ENCODE data around the gene POLRMT. TPM values are rescaled to one million over a fixed set of nuclear protein-coding genes. Genes with fewer than 3 reads are reported as not detected.
A peak's percentile ranks its signal among the peaks of the same experiment; 100 is the strongest.

Gene POLRMT
- total RNA-seq: 10 to 100 TPM; 26.3 to 61.4 (median 41.4) TPM
- polyA plus RNA-seq: 100 to 1,000 TPM in 2 of 3 donors, 10 to 100 TPM in 1; 42.7 to 371 (median 178) TPM
- long read RNA-seq, donor 1, transcript POLRMT-207 (4 exons, 469 nt): major isoform, 5 of 10 reads
- long read RNA-seq, donor 1, transcript POLRMT-202 (21 exons, 3,835 nt): major isoform, 5 of 10 reads
- long read RNA-seq, donor 1, partial matches to known transcripts: 0 of 10 reads
- long read RNA-seq, donor 1, other reads (novel, unspliced or antisense): 0 of 10 reads
- long read RNA-seq, donor 2: 0 reads
- long read RNA-seq, donor 3: 0 reads
- long read RNA-seq, donor 4, partial matches to known transcripts: 1 of 3 reads
- long read RNA-seq, donor 4, other reads (novel, unspliced or antisense): 1 of 3 reads
- long read RNA-seq, donor 5, transcript POLRMT-202 (21 exons, 3,835 nt): major isoform, 223 of 321 reads
- long read RNA-seq, donor 5, partial matches to known transcripts: 30 of 321 reads
- long read RNA-seq, donor 5, other reads (novel, unspliced or antisense): 68 of 321 reads
- long read RNA-seq, donor 6, partial matches to known transcripts: 5 of 8 reads
- long read RNA-seq, donor 6, other reads (novel, unspliced or antisense): 0 of 8 reads
- long read RNA-seq, donor 7, partial matches to known transcripts: 0 of 1 reads
- long read RNA-seq, donor 7, other reads (novel, unspliced or antisense): 0 of 1 reads
- long read RNA-seq, donor 8, transcript POLRMT-202 (21 exons, 3,835 nt): major isoform, 5 of 8 reads
- long read RNA-seq, donor 8, partial matches to known transcripts: 0 of 8 reads
- long read RNA-seq, donor 8, other reads (novel, unspliced or antisense): 0 of 8 reads
- long read RNA-seq, donor 9: 0 reads
- long read RNA-seq, donor 10, partial matches to known transcripts: 0 of 4 reads
- long read RNA-seq, donor 10, other reads (novel, unspliced or antisense): 0 of 4 reads

GRCh38 chr19:633068-633785 lies at the start of gene POLRMT:
Gene POLRMT, minus strand, starts transcription at chr19:633537. Its CDS starts 25 bp downstream, at chr19:633512.
- TF ChIP-seq CTCF (IDR thresholded peaks at IDR 0.05) (peak in 3 of 6 experiments; percentile 10 to 27 (median 19)), POLR2A (IDR thresholded peaks at IDR 0.05) (peak; percentile 17 to 31)
- peak within 1 kb of the TSS; percentile 54 to 90 (median 62) for H3K4me3 ChIP-seq
- intact Hi-C loops (cut with DNase I): no loop called here
- H3K27me3 ChIP-seq: no peaks in the 10 kb centered on the region
- DNase-seq: peak; percentile 98 to 100 (median 99)
- H3K9me3 ChIP-seq (replicated peaks in 1 of 3): no peaks in the 10 kb centered on the region
- 0 to 1% (median 0%) methylated on average over 15 to 67 of the region's 67 CpGs for WGBS, 4 donors
- peak within 1 kb of the TSS; percentile 55 to 87 (median 79) for H3K27ac ChIP-seq
- peaks cover 0 to 12% of the 10 kb centered on the region in 2 donors for H3K36me3 ChIP-seq (replicated peaks in 1 of 2)
- H3K4me1 ChIP-seq (replicated peaks in 1 of 2): peaks cover 9 to 22% of the 10 kb centered on the region in 2 donors

GRCh38 chr19:682678-683320 lies 49.5 kb upstream of the POLRMT start:
- Histone ChIP-seq H3K27ac (no peak overlapping the region), H3K36me3 (replicated peaks in 1 of 2) (no peaks in the 10 kb centered on the region), H3K27me3 (no peaks in the 10 kb centered on the region), H3K4me1 (replicated peaks in 1 of 2) (peaks cover 9 to 16% of the 10 kb centered on the region in 2 donors), H3K9me3 (replicated peaks in 1 of 3) (no peaks in the 10 kb centered on the region), H3K4me3 (no peak overlapping the region)
- TF ChIP-seq POLR2A (IDR thresholded peaks at IDR 0.05): no peak
- no peak for TF ChIP-seq CTCF (IDR thresholded peaks at IDR 0.05)
- 86 to 95% (median 89%) methylated on average over 15 to 25 of the region's 25 CpGs for WGBS, 4 donors
- intact Hi-C loops (cut with DNase I): no loop called here
- peak in 3 of 7 donors; percentile 31 to 47 (median 42) for DNase-seq

- WGBS, 4 donors: 49 to 68% (median 63%) methylated on average over 9 to 54 of the region's 54 CpGs
- DNase-seq: peak in 1 of 7 donors; percentile 94
- peak overlapping the region; percentile 66 to 99 (median 97) for H3K27ac ChIP-seq
- TF ChIP-seq CTCF (IDR thresholded peaks at IDR 0.05) (no peak), POLR2A (IDR thresholded peaks at IDR 0.05) (peak in 1 of 2 donors; percentile 10)
- peak overlapping the region in 1 of 4 donors; percentile 89 for H3K4me3 ChIP-seq
- peaks cover 23 to 27% of the 10 kb centered on the region in 2 donors for H3K4me1 ChIP-seq (replicated peaks in 1 of 2)
- intact Hi-C loops (cut with DNase I): no loop called here
- H3K27me3 ChIP-seq: no peaks in the 10 kb centered on the region
- no peaks in the 10 kb centered on the region for H3K36me3 ChIP-seq (replicated peaks in 1 of 2)
- H3K9me3 ChIP-seq (replicated peaks in 1 of 3): no peaks in the 10 kb centered on the region
Observed at GRCh38 chr19:681029-682019, 48.0 kb upstream of the POLRMT start.

All from adrenal gland (tissue), 19 donors.